ENCODE measurements around the gene NAIF1.

GRCh38 chr9:128026255-128026772 lies 40.8 kb downstream of the NAIF1 start:
- TF ChIP-seq CTCF (IDR thresholded peaks at IDR 0.05), result no peak
- TF ChIP-seq POLR2A (IDR thresholded peaks at IDR 0.05), result no peak
